Mesenchymal stem cell (in vitro differentiated cells and primary cell): ENCODE data around the gene MARCHF3.
A peak's percentile ranks its signal among the peaks of the same experiment; 100 is the strongest.

Source experiments
- DNase-seq: peaks from one replicate; pipeline ENCODE4 v3.0.0-alpha.2; 2013
- H2AFZ ChIP-seq: one replicate; pipeline ENCODE4 v1.6.1; 2013; ENCODE audit warnings: low read depth, mild to moderate bottlenecking, control low read depth, inconsistent platforms, low read length, moderate library complexity
- H2AK5ac ChIP-seq: 2 replicates; pipeline ENCODE4 v1.6.1; 2013; ENCODE audit warnings: low read length, moderate library complexity, mild to moderate bottlenecking, inconsistent platforms; ENCODE audit not compliant: severe bottlenecking
- H2BK120ac ChIP-seq: one replicate; pipeline ENCODE4 v1.6.1; 2013; ENCODE audit warnings: low read depth, mild to moderate bottlenecking, inconsistent platforms, low read length, moderate library complexity
- H2BK12ac ChIP-seq, 2 experiments: one replicate each; pipeline ENCODE4 v1.6.1; 2013; ENCODE audit warnings: inconsistent platforms in 2 of 2, low read length in 2 of 2, mild to moderate bottlenecking in 2 of 2, moderate library complexity in 2 of 2, control low read depth in 1 of 2
- H2BK15ac ChIP-seq: one replicate; pipeline ENCODE4 v1.6.1; 2013; ENCODE audit warnings: mild to moderate bottlenecking, low read depth, inconsistent platforms; ENCODE audit not compliant: poor library complexity, severe bottlenecking
- H2BK5ac ChIP-seq: 2 replicates; pipeline ENCODE4 v1.6.1; 2013; ENCODE audit warnings: low read depth, mild to moderate bottlenecking, low read length, control low read depth, inconsistent platforms; ENCODE audit not compliant: poor library complexity, severe bottlenecking
- H3K14ac ChIP-seq, 2 experiments: one replicate each; pipeline ENCODE4 v1.6.1; 2013; ENCODE audit warnings: inconsistent platforms in 2 of 2, low read length in 2 of 2, control low read depth in 1 of 2, mild to moderate bottlenecking in 1 of 2, moderate library complexity in 1 of 2
- H3K18ac ChIP-seq, 2 experiments: one replicate each; pipeline ENCODE4 v1.6.1; 2013; ENCODE audit warnings: inconsistent platforms in 2 of 2, low read length in 2 of 2, control low read depth in 1 of 2, low read depth in 1 of 2, mild to moderate bottlenecking in 1 of 2
- H3K23ac ChIP-seq, 2 experiments: one replicate each; pipeline ENCODE4 v1.6.1; 2013; ENCODE audit warnings: inconsistent platforms in 2 of 2, low read length in 2 of 2, mild to moderate bottlenecking in 2 of 2, moderate library complexity in 2 of 2, control low read depth in 1 of 2
- H3K27ac ChIP-seq: 2 replicates; pipeline ENCODE4 v1.5.1; 2013; ENCODE audit warnings: mild to moderate bottlenecking, moderate library complexity, low read length, control low read depth, inconsistent platforms; ENCODE audit not compliant: poor library complexity, severe bottlenecking
- H3K27me3 ChIP-seq, 2 experiments: 2 replicates each; pipeline versions ENCODE4 v1.6.1 to v1.7.0; 2013; ENCODE audit warnings: low read length in 2 of 2, mild to moderate bottlenecking in 2 of 2, moderate library complexity in 2 of 2, control low read depth in 1 of 2, inconsistent platforms in 1 of 2; ENCODE audit not compliant: control insufficient read depth in 1 of 2, insufficient read depth in 1 of 2
- H3K36me3 ChIP-seq, 2 experiments: 2 replicates each; pipeline versions ENCODE4 v1.6.1 to v1.7.0; 2013; ENCODE audit warnings: low read length in 2 of 2, control low read depth in 1 of 2, inconsistent platforms in 1 of 2, low read depth in 1 of 2, mild to moderate bottlenecking in 1 of 2; ENCODE audit not compliant: insufficient read depth in 2 of 2, control insufficient read depth in 1 of 2
- H3K4ac ChIP-seq, 2 experiments: one replicate each; pipeline ENCODE4 v1.6.1; 2013; ENCODE audit warnings: inconsistent platforms in 2 of 2, low read length in 2 of 2, mild to moderate bottlenecking in 2 of 2, moderate library complexity in 2 of 2, control low read depth in 1 of 2, low read depth in 1 of 2
- H3K4me1 ChIP-seq: 2 replicates; pipeline ENCODE4 v1.6.1; 2013; ENCODE audit warnings: low read depth, low read length, control low read depth; ENCODE audit not compliant: control insufficient read depth, insufficient read depth
- H3K4me2 ChIP-seq: 2 replicates; pipeline ENCODE4 v1.6.1; 2013; ENCODE audit warnings: low read length, mild to moderate bottlenecking, inconsistent platforms; ENCODE audit not compliant: poor library complexity, severe bottlenecking
- H3K4me3 ChIP-seq, 2 experiments: 2 replicates each; pipeline versions ENCODE4 v1.5.1 to v1.7.0; 2013; ENCODE audit warnings: low read length in 2 of 2, mild to moderate bottlenecking in 2 of 2, control low read depth in 1 of 2, low read depth in 1 of 2; ENCODE audit not compliant: insufficient read depth in 1 of 2
- H3K79me1 ChIP-seq: replicated peaks from 2 replicates; pipeline ENCODE4 v1.6.1; 2013; ENCODE audit warnings: mild to moderate bottlenecking, control low read depth, low read length, inconsistent platforms; ENCODE audit not compliant: poor library complexity, severe bottlenecking
- H3K9ac ChIP-seq: 2 replicates; pipeline ENCODE4 v1.7.0; 2013; ENCODE audit warnings: mild to moderate bottlenecking, low read length, moderate library complexity
- H3K9me3 ChIP-seq: 2 replicates; pipeline ENCODE4 v1.7.0; 2013; ENCODE audit warnings: mild to moderate bottlenecking, low read length; ENCODE audit not compliant: control insufficient read depth
- H4K8ac ChIP-seq: one replicate; pipeline ENCODE4 v1.6.1; 2013; ENCODE audit warnings: inconsistent platforms, mild to moderate bottlenecking, low read length, moderate library complexity
- H4K91ac ChIP-seq: one replicate; pipeline ENCODE4 v1.6.1; 2013; ENCODE audit warnings: mild to moderate bottlenecking, low read length, inconsistent platforms
- WGBS: methylation state at CpG from one replicate; pipeline ENCODE4 v1.1.7; 2013; ENCODE audit warnings: mixed read lengths; 5-methylcytosine and 5-hydroxymethylcytosine counted together

The MARCHF3 gene

DNA sequence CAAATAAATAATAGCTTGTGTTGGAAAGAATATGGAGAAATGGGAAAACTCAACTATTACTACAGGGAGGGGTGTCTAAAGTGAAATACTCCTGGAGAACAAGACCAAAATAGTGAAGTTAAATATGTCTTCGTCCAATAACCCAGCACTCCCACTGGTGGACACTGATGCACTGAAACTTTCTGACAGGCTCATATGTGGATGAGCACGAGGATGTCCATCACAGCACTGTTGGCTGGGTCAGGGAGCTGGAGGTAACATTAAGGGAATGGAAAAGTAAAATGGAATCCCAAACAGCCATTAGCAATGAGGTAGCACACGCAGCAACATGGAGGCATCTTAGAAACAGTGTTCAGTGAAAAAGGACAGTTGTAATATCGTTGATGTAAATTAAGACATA, 167.0 kb downstream of the MARCHF3 start:
- no peak overlapping the region for H2BK5ac ChIP-seq
- H3K36me3 ChIP-seq, result peaks cover 0 to 4% of the 10 kb centered on the region in 2 experiments
- H4K91ac ChIP-seq, result no peak overlapping the region
- no peak for DNase-seq
- no peak overlapping the region for H2AFZ ChIP-seq
- no peak overlapping the region for H2BK120ac ChIP-seq
- H3K27ac ChIP-seq, result no peak overlapping the region
- no peaks in the 10 kb centered on the region for H3K4me1 ChIP-seq
- WGBS, result 98% methylated on average over 2 of the region's 4 CpGs
- H3K4me2 ChIP-seq, result no peak overlapping the region
- no peak overlapping the region for H2BK15ac ChIP-seq
- H2BK12ac ChIP-seq, result no peak overlapping the region
- H3K18ac ChIP-seq, result no peak overlapping the region
- no peaks in the 10 kb centered on the region for H3K79me1 ChIP-seq
- H3K9ac ChIP-seq, result no peak overlapping the region
- no peak overlapping the region for H3K4ac ChIP-seq
- no peak overlapping the region for H3K4me3 ChIP-seq
- no peak overlapping the region for H3K23ac ChIP-seq
- H4K8ac ChIP-seq, result peak overlapping the region; percentile 75
- no peak overlapping the region for H2AK5ac ChIP-seq
- H3K27me3 ChIP-seq, result peaks cover 0 to 3% of the 10 kb centered on the region in 2 experiments
- no peaks in the 10 kb centered on the region for H3K9me3 ChIP-seq
- H3K14ac ChIP-seq, result no peak overlapping the region

DNA sequence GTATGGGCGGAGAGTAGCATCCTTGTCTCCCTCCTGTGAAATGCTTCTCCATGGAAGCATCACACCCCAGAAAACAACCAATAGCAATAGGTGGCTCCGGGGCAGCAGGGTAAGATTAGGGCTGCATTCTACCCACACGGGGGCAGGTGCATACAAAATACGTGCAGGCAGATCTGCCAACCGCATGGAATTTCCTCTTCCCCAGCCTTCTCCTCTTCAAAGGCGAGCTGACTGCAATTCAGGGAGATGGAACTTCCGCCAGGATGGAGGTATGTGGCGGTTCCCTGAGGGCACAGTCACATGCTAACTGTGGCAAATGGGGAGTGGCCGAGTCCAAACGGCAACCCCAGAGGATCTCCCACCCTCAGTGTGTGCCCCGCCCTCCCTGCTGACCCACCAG, 171.9 kb downstream of the MARCHF3 start:
- no peak overlapping the region for H3K14ac ChIP-seq
- WGBS, result 89% methylated on average over 8 of the region's 11 CpGs
- H2BK5ac ChIP-seq, result no peak overlapping the region
- no peak overlapping the region for H2BK12ac ChIP-seq
- no peaks in the 10 kb centered on the region for H3K4me1 ChIP-seq
- no peak overlapping the region for H2BK120ac ChIP-seq
- H2BK15ac ChIP-seq, result no peak overlapping the region
- no peak overlapping the region for H3K23ac ChIP-seq
- H3K9me3 ChIP-seq, result no peaks in the 10 kb centered on the region
- no peak overlapping the region for H3K4me2 ChIP-seq
- H3K27ac ChIP-seq, result no peak overlapping the region
- H3K18ac ChIP-seq, result no peak overlapping the region
- peaks cover 0 to 7% of the 10 kb centered on the region in 2 experiments for H3K36me3 ChIP-seq
- H3K4ac ChIP-seq, result no peak overlapping the region
- H4K91ac ChIP-seq, result no peak overlapping the region
- no peak for DNase-seq
- H3K4me3 ChIP-seq, result no peak overlapping the region
- no peak overlapping the region for H3K9ac ChIP-seq
- no peaks in the 10 kb centered on the region for H3K27me3 ChIP-seq
- H2AFZ ChIP-seq, result no peak overlapping the region
- peaks cover 2% of the 10 kb centered on the region for H3K79me1 ChIP-seq
- H4K8ac ChIP-seq, result no peak overlapping the region
- no peak overlapping the region for H2AK5ac ChIP-seq

DNA sequence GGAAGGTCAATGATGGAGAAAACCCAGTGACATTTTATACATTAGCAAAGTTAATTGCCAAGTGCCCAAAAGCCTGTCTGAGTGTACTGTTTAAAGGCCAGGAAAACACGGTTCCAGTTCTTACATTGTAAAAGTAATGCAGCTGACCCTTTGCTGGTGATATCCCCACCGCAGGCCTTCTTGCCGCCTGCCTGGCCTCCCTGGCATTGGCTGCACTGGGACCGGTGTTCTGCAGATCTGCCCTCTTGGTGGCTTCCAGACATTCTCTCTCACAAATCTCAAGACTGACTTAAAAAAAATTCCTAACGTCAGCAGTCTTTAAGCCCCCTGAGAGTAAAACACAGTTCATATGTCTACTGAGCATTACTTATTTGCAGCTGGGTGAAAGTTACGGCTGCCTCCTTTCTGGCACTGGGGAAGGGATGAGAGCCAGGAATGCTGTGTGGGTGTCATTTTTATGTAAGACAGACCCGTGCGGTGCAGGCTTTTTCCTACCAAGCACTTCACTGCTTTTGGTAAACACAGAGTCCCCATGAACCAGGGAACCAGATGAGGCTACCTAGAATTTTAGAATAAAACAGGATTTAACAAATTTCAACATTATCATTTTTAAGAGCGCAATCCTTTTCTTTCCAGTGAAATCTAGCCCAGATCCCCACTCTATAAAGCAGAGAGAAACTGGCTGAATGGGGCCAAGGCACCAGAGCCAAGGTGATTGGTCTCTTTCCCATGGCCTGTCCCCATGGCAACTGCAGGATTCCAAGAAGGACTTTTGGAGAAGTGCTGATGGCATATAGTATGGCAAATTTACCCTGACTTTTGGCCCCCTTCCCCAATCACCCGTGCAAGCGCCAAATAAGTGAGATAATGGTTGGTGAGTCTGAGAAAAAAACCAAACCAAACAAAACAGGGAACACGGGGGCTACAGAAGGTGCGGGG, 172.6 kb downstream of the MARCHF3 start:
- no peaks in the 10 kb centered on the region for H3K27me3 ChIP-seq
- no peaks in the 10 kb centered on the region for H3K4me1 ChIP-seq
- no peak overlapping the region for H2BK15ac ChIP-seq
- peak overlapping the region in 1 of 2 experiments; percentile 5 for H2BK12ac ChIP-seq
- no peak overlapping the region for H2BK120ac ChIP-seq
- H3K23ac ChIP-seq, result no peak overlapping the region
- H3K79me1 ChIP-seq, result peaks cover 2% of the 10 kb centered on the region
- DNase-seq, result no peak
- H3K36me3 ChIP-seq, result peaks cover 0 to 7% of the 10 kb centered on the region in 2 experiments
- H3K4me3 ChIP-seq, result no peak overlapping the region
- WGBS, result 78% methylated on average over 10 of the region's 13 CpGs
- H4K8ac ChIP-seq, result peak overlapping the region; percentile 45
- no peak overlapping the region for H3K14ac ChIP-seq
- no peaks in the 10 kb centered on the region for H3K9me3 ChIP-seq
- no peak overlapping the region for H2AFZ ChIP-seq
- H3K4me2 ChIP-seq, result no peak overlapping the region
- no peak overlapping the region for H2BK5ac ChIP-seq
- H3K4ac ChIP-seq, result no peak overlapping the region
- H3K9ac ChIP-seq, result peak overlapping the region; percentile 30
- H2AK5ac ChIP-seq, result no peak overlapping the region
- no peak overlapping the region for H3K18ac ChIP-seq
- H3K27ac ChIP-seq, result no peak overlapping the region
- no peak overlapping the region for H4K91ac ChIP-seq

DNA sequence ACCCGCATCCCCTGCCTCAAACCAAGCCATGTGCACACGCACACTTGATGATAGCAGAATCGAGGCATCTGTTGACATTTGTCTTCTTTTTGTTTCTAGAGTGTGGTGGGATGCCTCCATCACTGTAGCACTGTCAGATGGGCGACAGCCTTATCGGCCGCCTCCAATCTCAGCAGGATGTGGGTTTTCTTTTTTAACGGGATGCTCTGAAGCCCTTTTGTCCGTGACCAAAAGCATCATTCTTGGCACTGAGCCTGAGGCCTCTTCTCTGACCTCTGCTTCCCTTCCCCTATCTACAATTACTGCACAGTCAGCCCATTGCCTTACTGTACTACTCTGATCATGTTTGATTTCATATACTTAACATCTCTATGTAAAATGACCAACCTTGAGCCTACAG, 175.1 kb downstream of the MARCHF3 start:
- H2BK15ac ChIP-seq, result no peak overlapping the region
- no peak overlapping the region for H3K27ac ChIP-seq
- peaks cover 1% of the 10 kb centered on the region for H3K4me1 ChIP-seq
- H2BK5ac ChIP-seq, result no peak overlapping the region
- H2AFZ ChIP-seq, result no peak overlapping the region
- H3K36me3 ChIP-seq, result peaks cover 0 to 7% of the 10 kb centered on the region in 2 experiments
- H4K91ac ChIP-seq, result no peak overlapping the region
- no peak for DNase-seq
- H2BK12ac ChIP-seq, result no peak overlapping the region
- no peaks in the 10 kb centered on the region for H3K9me3 ChIP-seq
- H3K14ac ChIP-seq, result no peak overlapping the region
- no peak overlapping the region for H2AK5ac ChIP-seq
- H3K4ac ChIP-seq, result no peak overlapping the region
- H3K9ac ChIP-seq, result no peak overlapping the region
- H4K8ac ChIP-seq, result no peak overlapping the region
- H3K23ac ChIP-seq, result no peak overlapping the region
- no peak overlapping the region for H3K4me3 ChIP-seq
- no peak overlapping the region for H3K4me2 ChIP-seq
- no peak overlapping the region for H3K18ac ChIP-seq
- no peaks in the 10 kb centered on the region for H3K27me3 ChIP-seq
- WGBS, result 76% methylated on average over 8 of the region's 8 CpGs
- peaks cover 2% of the 10 kb centered on the region for H3K79me1 ChIP-seq
- H2BK120ac ChIP-seq, result no peak overlapping the region
